Measurements from ENCODE around the gene PARN. TPM values are rescaled to one million over a fixed set of nuclear protein-coding genes. Genes with fewer than 3 reads are reported as not detected.

Gene PARN
- polyA plus RNA-seq, 2 of the 4 experiments (the other 2 are of a cell fraction), result 40.0 to 58.6 TPM

GRCh38 chr16:14629919-14630619 lies at the start of gene PARN (continued):
- TF ChIP-seq MAZ (IDR thresholded peaks at IDR 0.05; ENCODE audit: borderline replicate concordance, low read depth, low read length) (no peak), HEYL (CRISPR knock-in tag; IDR thresholded peaks at IDR 0.05) (no peak), POLR2AphosphoS2 (conservative IDR thresholded peaks at IDR 0.05; ENCODE audit: low read length) (no peak), EHF (CRISPR knock-in tag; IDR thresholded peaks at IDR 0.05) (no peak), CHD2 (IDR thresholded peaks at IDR 0.05; ENCODE audit: low read length, partially characterized antibody) (no peak), ESRRA (IDR thresholded peaks at IDR 0.05; ENCODE audit: borderline replicate concordance, low read length) (no peak), TFCP2L1 (CRISPR knock-in tag; IDR thresholded peaks at IDR 0.05) (peak; percentile 53; the same call in 1 of the 2 replicates), POLR2A (IDR thresholded peaks at IDR 0.05; ENCODE audit: low read length) (peak; percentile 80), ATOH8 (CRISPR knock-in tag; IDR thresholded peaks at IDR 0.05; ENCODE audit: low read depth) (no peak), ELK1 (IDR thresholded peaks at IDR 0.05; ENCODE audit: low read depth, low read length) (no peak), MAFK (IDR thresholded peaks at IDR 0.05; ENCODE audit: partially characterized antibody) (peak; percentile 70), PBX3 (IDR thresholded peaks at IDR 0.05) (no peak), SREBF2 (IDR thresholded peaks at IDR 0.05) (no peak), RNF2 (IDR thresholded peaks at IDR 0.05; ENCODE audit: borderline replicate concordance, low read depth) (no peak), RFX5 (IDR thresholded peaks at IDR 0.05) (no peak), SMC3 (IDR thresholded peaks at IDR 0.05) (no peak)

GRCh38 chr16:14678748-14679497 lies 48.9 kb upstream of the PARN start:
- Histone ChIP-seq H3K4me3 (no peak overlapping the region), H3K9me3 (no peaks in the 10 kb centered on the region), H3K4me1 (peaks cover 6% of the 10 kb centered on the region; the same call in 1 of the 3 replicates), H3K27ac (no peak overlapping the region), H3K4me2 (no peak overlapping the region)
- POLR2A ChIA-PET, result no interaction called here
- ATAC-seq (no peak), FAIRE-seq (no peak), DNase-seq (ENCODE audit: low read depth in 1 of 2, low spot score in 1 of 2) (no peak)
- TF ChIP-seq E2F6 (IDR thresholded peaks at IDR 0.05; ENCODE audit: borderline replicate concordance, low read depth), result no peak
- no peak for TF ChIP-seq RCOR1 (IDR thresholded peaks at IDR 0.05; ENCODE audit: low read depth, low read length)
- no peak for TF ChIP-seq ZC3H11A (IDR thresholded peaks at IDR 0.05)
- no peak for TF ChIP-seq POLR2A (IDR thresholded peaks at IDR 0.05; ENCODE audit: low read length)
- TF ChIP-seq CEBPB (IDR thresholded peaks at IDR 0.05), result no peak
- TF ChIP-seq MYC (IDR thresholded peaks at IDR 0.05; ENCODE audit: borderline replicate concordance, low read length), result no peak
- no peak for TF ChIP-seq PHF8 (IDR thresholded peaks at IDR 0.05; ENCODE audit: borderline replicate concordance, low read depth)
- no peak for TF ChIP-seq RFX5 (IDR thresholded peaks at IDR 0.05)
- no peak for TF ChIP-seq ESRRA (IDR thresholded peaks at IDR 0.05; ENCODE audit: borderline replicate concordance, low read length)
- no peak for TF ChIP-seq RAD21 (conservative IDR thresholded peaks at IDR 0.05 in 1 of 2, IDR thresholded peaks at IDR 0.05 in 1 of 2)
- TF ChIP-seq CHD2 (IDR thresholded peaks at IDR 0.05; ENCODE audit: low read length, partially characterized antibody), result no peak
- no peak for TF ChIP-seq HOXB13 (CRISPR knock-in tag; IDR thresholded peaks at IDR 0.05; ENCODE audit: low read depth)
- no peak for TF ChIP-seq NFE2L2 (conservative IDR thresholded peaks at IDR 0.05; ENCODE audit: low read length)
- TF ChIP-seq USF2 (IDR thresholded peaks at IDR 0.05), result no peak
- WGBS (ENCODE audit: missing lambda C conversion rate), result 56% methylated on average over 11 of the region's 11 CpGs
- CTCF ChIA-PET, result no interaction called here
